MV-4-11 (cell line): Measurements from ENCODE around the gene ZRANB3.
"Not testable (repeated sequence)": the region's sequence is repeated elsewhere in the genome, so short reads cannot be mapped to it uniquely, and the experiment has no call there.

Source experiments
- DNase-seq: peaks from one replicate; lab custom pipeline; 2025; lab: John Stamatoyannopoulos, UW

The ZRANB3 gene

GRCh38 chr2:135490376-135490775, 40.6 kb downstream of the ZRANB3 start:
- DNase-seq = no peak

- DNase-seq = no peak
Observed at GRCh38 chr2:135485441-135485840, 45.6 kb downstream of the ZRANB3 start.

- DNase-seq = no peak
Observed at GRCh38 chr2:135475128-135475527, 55.9 kb downstream of the ZRANB3 start.

- DNase-seq = peak; percentile 17
Observed at GRCh38 chr2:135473567-135473966, 57.5 kb downstream of the ZRANB3 start.

GRCh38 chr2:135471106-135471505, 59.9 kb downstream of the ZRANB3 start:
- DNase-seq = no peak

- DNase-seq = no peak
Observed at GRCh38 chr2:135457279-135457678, 73.7 kb downstream of the ZRANB3 start.

GRCh38 chr2:135456835-135457234, 74.2 kb downstream of the ZRANB3 start:
- no peak for DNase-seq

- no peak for DNase-seq
Observed at GRCh38 chr2:135456431-135456830, 74.6 kb downstream of the ZRANB3 start.

GRCh38 chr2:135454608-135455007, 76.4 kb downstream of the ZRANB3 start:
- no peak for DNase-seq

- DNase-seq = not testable (repeated sequence)
Observed at GRCh38 chr2:135453027-135453426, 78.0 kb downstream of the ZRANB3 start.

GRCh38 chr2:135451966-135452365, 79.1 kb downstream of the ZRANB3 start:
- no peak for DNase-seq

GRCh38 chr2:135443013-135443412, 88.0 kb downstream of the ZRANB3 start:
- not testable (repeated sequence) for DNase-seq

GRCh38 chr2:135435155-135435554, 95.9 kb downstream of the ZRANB3 start:
- DNase-seq = not testable (repeated sequence)

GRCh38 chr2:135424849-135425248, 106.2 kb downstream of the ZRANB3 start:
- no peak for DNase-seq

GRCh38 chr2:135422898-135423297, 108.1 kb downstream of the ZRANB3 start:
- DNase-seq = no peak

- DNase-seq = no peak
Observed at GRCh38 chr2:135411646-135412045, 119.4 kb downstream of the ZRANB3 start.

- peak; percentile 55 for DNase-seq
Observed at GRCh38 chr2:135409436-135409835, 121.6 kb downstream of the ZRANB3 start.

GRCh38 chr2:135396259-135396658, 134.8 kb downstream of the ZRANB3 start:
- not testable (repeated sequence) for DNase-seq

- no peak for DNase-seq
Observed at GRCh38 chr2:135386993-135387392, 144.0 kb downstream of the ZRANB3 start.

- no peak for DNase-seq
Observed at GRCh38 chr2:135378591-135378990, 152.4 kb downstream of the ZRANB3 start.

- no peak for DNase-seq
Observed at GRCh38 chr2:135373702-135374101, 157.3 kb downstream of the ZRANB3 start.

- DNase-seq = no peak
Observed at GRCh38 chr2:135349941-135350340, 181.1 kb downstream of the ZRANB3 start.

- DNase-seq = not testable (repeated sequence)
Observed at GRCh38 chr2:135348096-135348704, 182.8 kb downstream of the ZRANB3 start.

- no peak for DNase-seq
Observed at GRCh38 chr2:135337071-135337470, 193.9 kb downstream of the ZRANB3 start.
